Neural progenitor cell (in vitro differentiated cells): ENCODE data around the gene LDLRAD4. TPM values are rescaled to one million over a fixed set of nuclear protein-coding genes. Genes with fewer than 3 reads are reported as not detected.
A peak's percentile ranks its signal among the peaks of the same experiment; 100 is the strongest.

Source experiments
- DNase-seq: peaks from one replicate; pipeline ENCODE4 v3.0.0-alpha.2; 2016; ENCODE audit warnings: low spot score
- H2AFZ ChIP-seq: fragments of 200-600 bp; sonication (generic); replicated peaks from 2 replicates; pipeline ENCODE4 v1.6.1; 2016; ENCODE audit warnings: antibody characterized with exemption
- H3F3A ChIP-seq: fragments of 200-600 bp; sonication (generic); 2 replicates; pipeline ENCODE4 v1.6.1; 2016; ENCODE audit warnings: antibody characterized with exemption, low read depth
- H3K27ac ChIP-seq: fragments of 200-600 bp; sonication (generic); 2 replicates; pipeline ENCODE4 v1.5.1; 2016; ENCODE audit warnings: mild to moderate bottlenecking
- H3K27me3 ChIP-seq: fragments of 200-600 bp; sonication (generic); 2 replicates; pipeline ENCODE4 v1.6.1; 2016; ENCODE audit warnings: mild to moderate bottlenecking, moderate library complexity
- H3K36me3 ChIP-seq: fragments of 200-600 bp; sonication (generic); 2 replicates; pipeline ENCODE4 v1.5.1; 2016
- H3K4me1 ChIP-seq: fragments of 200-600 bp; sonication (generic); 2 replicates; pipeline ENCODE4 v1.6.1; 2016; ENCODE audit warnings: mixed run types
- H3K4me2 ChIP-seq: fragments of 200-600 bp; sonication (generic); 2 replicates; pipeline ENCODE4 v1.6.1; 2016
- H3K4me3 ChIP-seq: fragments of 200-600 bp; sonication (generic); 2 replicates; pipeline ENCODE4 v1.5.1; 2016
- H3K79me2 ChIP-seq: fragments of 200-600 bp; sonication (generic); 2 replicates; pipeline ENCODE4 v1.6.1; 2016; ENCODE audit warnings: low read depth
- H3K9ac ChIP-seq: fragments of 200-600 bp; sonication (generic); 2 replicates; pipeline ENCODE4 v1.6.1; 2016
- H3K9me3 ChIP-seq: fragments of 200-600 bp; sonication (generic); 2 replicates; pipeline ENCODE4 v1.5.1; 2016; ENCODE audit warnings: low read depth
- H4K20me1 ChIP-seq: fragments of 200-600 bp; sonication (generic); 2 replicates; pipeline ENCODE4 v1.6.1; 2016; ENCODE audit warnings: low read depth
- H3K27ac Mint-ChIP-seq: 3 replicates; pipeline ENCODE4 v1.8.0; 2021; ENCODE audit warnings: mixed read lengths
- H3K27me3 Mint-ChIP-seq: 2 replicates; pipeline ENCODE4 v1.8.0; 2022; ENCODE audit warnings: low read depth, mild to moderate bottlenecking, inconsistent platforms, moderate library complexity, mixed read lengths; ENCODE audit not compliant: insufficient read depth
- H3K36me3 Mint-ChIP-seq: 3 replicates; pipeline ENCODE4 v1.8.0; 2021; ENCODE audit warnings: mixed read lengths
- H3K4me1 Mint-ChIP-seq: 3 replicates; pipeline ENCODE4 v1.8.0; 2021; ENCODE audit warnings: mixed read lengths
- H3K4me3 Mint-ChIP-seq: 3 replicates; pipeline ENCODE4 v1.8.0; 2021; ENCODE audit warnings: mild to moderate bottlenecking, moderate library complexity, mixed read lengths
- H3K9me3 Mint-ChIP-seq: 3 replicates; pipeline ENCODE4 v1.8.0; 2020; ENCODE audit warnings: mixed read lengths
- CTCF ChIP-seq: fragments of 200-600 bp; sonication (generic); IDR thresholded peaks from 2 replicates; pipeline ENCODE4 v1.5.1; 2017; ENCODE audit warnings: antibody characterized with exemption, mild to moderate bottlenecking
- EZH2 ChIP-seq: fragments of 200-600 bp; sonication (generic); IDR thresholded peaks from 2 replicates; pipeline ENCODE4 v1.6.1; 2017; ENCODE audit warnings: antibody characterized with exemption, mild to moderate bottlenecking, moderate library complexity
- EZH2phosphoT487 ChIP-seq: fragments of 200-600 bp; sonication (generic); IDR thresholded peaks from 2 replicates; pipeline ENCODE4 v1.6.1; 2017; ENCODE audit warnings: antibody characterized with exemption
- total RNA-seq: library from RNA; depleted of rRNA; stranded (reverse); fragments of >200 nt; gene quantifications from 2 replicates; pipeline ENCODE4 v1.2.3, GENCODE V29; 2015; ENCODE audit warnings: low replicate concordance

LDLRAD4 gene
- total RNA-seq: 0.28 and 0.65 TPM in 2 replicates

- Histone ChIP-seq H4K20me1 (peaks cover 20% of the 10 kb centered on the region), H2AFZ (peak within 1 kb of the TSS; percentile 88), H3K4me3 (peak within 1 kb of the TSS; percentile 78), H3K9me3 (no peaks in the 10 kb centered on the region), H3K4me2 (peak within 1 kb of the TSS; percentile 95), H3K36me3 (no peaks in the 10 kb centered on the region), H3K27me3 (peaks cover 77% of the 10 kb centered on the region), H3K9ac (no peak within 1 kb of the TSS), H3K27ac (no peak within 1 kb of the TSS), H3F3A (peaks cover 21% of the 10 kb centered on the region), H3K79me2 (no peaks in the 10 kb centered on the region), H3K4me1 (peaks cover 27% of the 10 kb centered on the region)
- peaks cover 23% of the 10 kb centered on the region for H3K27me3 Mint-ChIP-seq
- TF ChIP-seq EZH2phosphoT487: peak; percentile 33
- peak; percentile 67 for TF ChIP-seq EZH2
- TF ChIP-seq CTCF: no peak
- DNase-seq: peak; percentile 58
- H3K9me3 Mint-ChIP-seq: no peaks in the 10 kb centered on the region
- no peaks in the 10 kb centered on the region for H3K36me3 Mint-ChIP-seq
- no peak within 1 kb of the TSS for H3K27ac Mint-ChIP-seq
- H3K4me1 Mint-ChIP-seq: peaks cover 42% of the 10 kb centered on the region
- H3K4me3 Mint-ChIP-seq: peak within 1 kb of the TSS; percentile 84
Observed at GRCh38 chr18:13218368-13218991, at the start of gene LDLRAD4. Gene LDLRAD4, plus strand, starts transcription at chr18:13218760.

GRCh38 chr18:13173578-13174145 is 44.9 kb upstream of the LDLRAD4 start:
- H3K36me3 Mint-ChIP-seq: no peaks in the 10 kb centered on the region
- no peak overlapping the region for H2AFZ ChIP-seq

GRCh38 chr18:13175266-13175665 is 43.3 kb upstream of the LDLRAD4 start:
- H3K4me1 Mint-ChIP-seq: no peaks in the 10 kb centered on the region
- H3K9me3 ChIP-seq: no peaks in the 10 kb centered on the region
- H3K36me3 Mint-ChIP-seq: no peaks in the 10 kb centered on the region
- H3K27ac Mint-ChIP-seq: no peak overlapping the region
- H3K4me3 Mint-ChIP-seq: no peak overlapping the region
- no peaks in the 10 kb centered on the region for H3K27me3 ChIP-seq
- no peaks in the 10 kb centered on the region for H3F3A ChIP-seq
- no peaks in the 10 kb centered on the region for H4K20me1 ChIP-seq
- no peaks in the 10 kb centered on the region for H3K36me3 ChIP-seq
- no peak overlapping the region for H3K4me3 ChIP-seq
- no peak overlapping the region for H2AFZ ChIP-seq
- H3K9me3 Mint-ChIP-seq: no peaks in the 10 kb centered on the region
- H3K79me2 ChIP-seq: no peaks in the 10 kb centered on the region
- DNase-seq: no peak
- H3K27ac ChIP-seq: no peak overlapping the region
- H3K4me2 ChIP-seq: no peak overlapping the region
- H3K9ac ChIP-seq: no peak overlapping the region
- peaks cover 5% of the 10 kb centered on the region for H3K27me3 Mint-ChIP-seq
- no peaks in the 10 kb centered on the region for H3K4me1 ChIP-seq
- no peak for TF ChIP-seq EZH2
- TF ChIP-seq EZH2phosphoT487: no peak
- TF ChIP-seq CTCF: no peak

More at GRCh38 chr18:13173578-13174145, 44.9 kb upstream of the LDLRAD4 start:
- Histone ChIP-seq H3K4me1 (no peaks in the 10 kb centered on the region), H3K79me2 (no peaks in the 10 kb centered on the region), H3K9ac (no peak overlapping the region), H3K4me3 (no peak overlapping the region), H4K20me1 (no peaks in the 10 kb centered on the region), H3K36me3 (no peaks in the 10 kb centered on the region), H3K27me3 (no peaks in the 10 kb centered on the region), H3K27ac (no peak overlapping the region), H3F3A (no peaks in the 10 kb centered on the region), H3K4me2 (no peak overlapping the region), H3K9me3 (no peaks in the 10 kb centered on the region)
- Mint-ChIP-seq H3K27ac (no peak overlapping the region), H3K27me3 (peaks cover 3% of the 10 kb centered on the region), H3K4me3 (no peak overlapping the region), H3K9me3 (no peaks in the 10 kb centered on the region), H3K4me1 (no peaks in the 10 kb centered on the region)
- DNase-seq: no peak
- TF ChIP-seq CTCF: no peak
- TF ChIP-seq EZH2: no peak
- TF ChIP-seq EZH2phosphoT487: no peak
